Inflammatory macrophage (primary cell): Measurements from ENCODE around the gene PYHIN1.

Experiments
- DNase-seq, 2 donors: peaks; one replicate each; pipeline ENCODE4 v3.0.0-alpha.2; 2020 to 2022
- total RNA-seq, 18 experiments: gene quantifications; one replicate each; lab custom pipeline; 2026; ENCODE audit warnings: mixed read lengths in 6 of 18, inconsistent platforms in 2 of 18; lab: John Stamatoyannopoulos, UW

Gene PYHIN1
- total RNA-seq: 0.23 to 4.0 (median 1.5) reads per million in 18 experiments

GRCh38 chr1:158931055-158931737, at the start of gene PYHIN1:
TSS of gene PYHIN1 (plus strand) at chr1:158931552. CDS start at chr1:158936911, 5,359 bp downstream.
- peak; percentile 65 to 66 for DNase-seq

- DNase-seq: no peak
Measured at GRCh38 chr1:158893654-158894053, 37.7 kb upstream of the PYHIN1 start.

- no peak for DNase-seq
Measured at GRCh38 chr1:158898722-158899121, 32.6 kb upstream of the PYHIN1 start.

GRCh38 chr1:158901623-158902022, 29.7 kb upstream of the PYHIN1 start:
- no peak for DNase-seq

- DNase-seq: no peak
Measured at GRCh38 chr1:158916085-158916484, 15.3 kb upstream of the PYHIN1 start.

GRCh38 chr1:158924677-158925076, 6.7 kb upstream of the PYHIN1 start:
- no peak for DNase-seq

- no peak for DNase-seq
Measured at GRCh38 chr1:158930504-158930903, 848 bp upstream of the PYHIN1 start.

- no peak for DNase-seq
Measured at GRCh38 chr1:158932171-158932570, 819 bp downstream of the PYHIN1 start.

- DNase-seq: no peak
Measured at GRCh38 chr1:158933621-158934020, 2.3 kb downstream of the PYHIN1 start.

GRCh38 chr1:158939180-158939579, 7.8 kb downstream of the PYHIN1 start:
- no peak for DNase-seq

GRCh38 chr1:158941317-158941716, 10.0 kb downstream of the PYHIN1 start:
- no peak for DNase-seq

GRCh38 chr1:158942490-158942889, 11.1 kb downstream of the PYHIN1 start:
- DNase-seq: no peak

GRCh38 chr1:158943059-158943458, 11.7 kb downstream of the PYHIN1 start:
- no peak for DNase-seq

GRCh38 chr1:158945061-158945460, 13.7 kb downstream of the PYHIN1 start:
- DNase-seq: no peak

- no peak for DNase-seq
Measured at GRCh38 chr1:158946785-158947184, 15.4 kb downstream of the PYHIN1 start.

GRCh38 chr1:158951956-158952355, 20.6 kb downstream of the PYHIN1 start:
- DNase-seq: no peak

GRCh38 chr1:158952416-158952815, 21.1 kb downstream of the PYHIN1 start:
- peak; percentile 5 to 17 for DNase-seq

- DNase-seq: no peak
Measured at GRCh38 chr1:158961178-158961577, 29.8 kb downstream of the PYHIN1 start.

- no peak for DNase-seq
Measured at GRCh38 chr1:158962983-158963382, 31.6 kb downstream of the PYHIN1 start.

- no peak for DNase-seq
Measured at GRCh38 chr1:158969166-158969565, 37.8 kb downstream of the PYHIN1 start.

- no peak for DNase-seq
Measured at GRCh38 chr1:158969855-158970254, 38.5 kb downstream of the PYHIN1 start.

- peak in 1 of 2 donors; percentile 24 for DNase-seq
Measured at GRCh38 chr1:158972841-158973240, 41.5 kb downstream of the PYHIN1 start.

GRCh38 chr1:158976219-158976618, 44.9 kb downstream of the PYHIN1 start:
- no peak for DNase-seq

GRCh38 chr1:158978730-158979129, 47.4 kb downstream of the PYHIN1 start:
- no peak for DNase-seq

- DNase-seq: no peak
Measured at GRCh38 chr1:158979229-158979628, 47.9 kb downstream of the PYHIN1 start.
